ENCODE measurements around the gene MZT2B. TPM values are rescaled to one million over a fixed set of nuclear protein-coding genes. Genes with fewer than 3 reads are reported as not detected.
A peak's percentile ranks its signal among the peaks of the same experiment; 100 is the strongest.

The MZT2B gene
- total and polyA plus RNA-seq, 9 of the 15 experiments (the other 6 are each of a cell fraction or from before 2014, with no cell fraction given), result 5.1 to 435 (median 102) TPM

- no peaks in the 10 kb centered on the region for H3K9me3 ChIP-seq (replicated peaks; ENCODE audit: control insufficient read depth, insufficient read depth, low read depth, low read length)
- no TSS peak for BruUV-seq (replicated peaks)
- H3K4me2 ChIP-seq (ENCODE audit: insufficient read depth, low read length), result peak within 1 kb of the TSS; percentile 98
- ChIA-PET CTCF (ENCODE audit: low intra/inter-chr PET ratio) (interaction anchor here (1.7 kb wide), 1 partner anchor 151 kb away, joined by 6 read pairs; no protein-coding TSS in a partner anchor), POLR2A (interaction anchor here (0.5 to 1.9 kb wide), 10 partner anchors 11 to 992 kb away, joined by 3 to 9 read pairs (median 3); partner anchors contain the start of gene IMP4)
- DNase-seq (ENCODE audit: extremely low read depth in 1 of 4, low spot score in 3 of 4), result peak; percentile 73 to 97 (median 83)
- in situ Hi-C loops (cut with MboI), result loop anchor here (5.0 kb wide), 1 partner anchor 156 kb away; no protein-coding TSS in a partner anchor
- no peaks in the 10 kb centered on the region for H3K27me3 ChIP-seq (ENCODE audit: control insufficient read depth in 2 of 2, insufficient read depth in 2 of 2, low read length in 2 of 2)
- no peaks in the 10 kb centered on the region; the same call in 1 of the 2 replicates for H4K20me1 ChIP-seq (replicated peaks; ENCODE audit: control insufficient read depth, insufficient read depth, low read length)
- 0% methylated on average over 42 of the region's 55 CpGs for WGBS (ENCODE audit: insufficient coverage, low coverage, missing lambda C conversion rate)
- ATAC-seq, result peak; percentile 77
- H3K27ac ChIP-seq (ENCODE audit: extremely low read depth, low read depth, low read length), result peak within 1 kb of the TSS; percentile 97
- intact Hi-C loops (cut with micrococcal nuclease), result loop anchor here (5.0 to 10.0 kb wide), 2 partner anchors 161 to 1303 kb away; partner anchors contain the start of gene IMP4
- H3K79me2 ChIP-seq (ENCODE audit: control insufficient read depth, insufficient read depth, low read length), result peaks cover 79% of the 10 kb centered on the region
- H3K4me3 ChIP-seq, result peak within 1 kb of the TSS; percentile 100
- peak within 1 kb of the TSS; percentile 94 for H2AFZ ChIP-seq (ENCODE audit: low read depth, low read length)
- peaks cover 7 to 45% of the 10 kb centered on the region in 2 experiments; a peak in 4 of 5 replicates for H3K4me1 ChIP-seq (replicated peaks in 1 of 2; ENCODE audit: control insufficient read depth in 2 of 2, insufficient read depth in 2 of 2, low read length in 2 of 2)
- H3K36me3 ChIP-seq (ENCODE audit: control insufficient read depth, insufficient read depth, low read length), result peaks cover 44% of the 10 kb centered on the region; the same call in 2 of the 3 replicates
- H3K9ac ChIP-seq (ENCODE audit: insufficient read depth in 1 of 2, low read depth in 2 of 2, low read length in 2 of 2), result peak within 1 kb of the TSS; percentile 95 to 99
- no peaks in the 10 kb centered on the region for H3K9me1 ChIP-seq (ENCODE audit: control insufficient read depth, insufficient read depth, low read length)
- FAIRE-seq, result peak; percentile 95
- peak; percentile 52 for TF ChIP-seq HMGN3 (IDR thresholded peaks at IDR 0.05; ENCODE audit: borderline replicate concordance, extremely low read depth, insufficient read length, low read depth, low read length)
- TF ChIP-seq GABPB2 (CRISPR knock-in tag; conservative IDR thresholded peaks at IDR 0.05), result no peak
- no peak for TF ChIP-seq NFIX (CRISPR knock-in tag; IDR thresholded peaks at IDR 0.05; ENCODE audit: low read depth)
- peak; percentile 63 for TF ChIP-seq POLR2AphosphoS5 (IDR thresholded peaks at IDR 0.05; ENCODE audit: control insufficient read depth, insufficient read depth, low read depth, low read length)
- TF ChIP-seq NONO (IDR thresholded peaks at IDR 0.05; ENCODE audit: low read depth in 2 of 2, low read length in 1 of 2), result no peak
- TF ChIP-seq KDM5B (IDR thresholded peaks at IDR 0.05; ENCODE audit: insufficient replicate concordance, low read depth, low read length), result peak; percentile 41
- peak; percentile 73 for TF ChIP-seq POLR2A (conservative IDR thresholded peaks at IDR 0.05)
- peak; percentile 94 for TF ChIP-seq ZBTB12 (CRISPR knock-in tag; IDR thresholded peaks at IDR 0.05)
- no peak for TF ChIP-seq SMARCE1 (IDR thresholded peaks at IDR 0.05)
- no peak for TF ChIP-seq GATA2 (CRISPR knock-in tag; IDR thresholded peaks at IDR 0.05)
- TF ChIP-seq FIP1L1 (IDR thresholded peaks at IDR 0.05; ENCODE audit: low read depth, low read length, poor library complexity, severe bottlenecking), result peak; percentile 68
- no peak for TF ChIP-seq IRF9 (tag; IDR thresholded peaks at IDR 0.05)
- no peak for TF ChIP-seq SAFB (IDR thresholded peaks at IDR 0.05; ENCODE audit: borderline replicate concordance, low read depth, low read length)
- TF ChIP-seq SP1 (CRISPR knock-in tag; IDR thresholded peaks at IDR 0.05), result peak; percentile 97
- 0 out of 2 replicates have a peak, but pooled peaks have one; percentile 14 for TF ChIP-seq ZBTB33 (CRISPR knock-in tag; IDR thresholded peaks at IDR 0.05)
- no peak for TF ChIP-seq PREB (CRISPR knock-in tag; IDR thresholded peaks at IDR 0.05)
- no peak for TF ChIP-seq BDP1 (IDR thresholded peaks at IDR 0.05; ENCODE audit: insufficient read depth, insufficient read length)
Observed at GRCh38 chr2:130181325-130181879, 660 bp upstream of the MZT2B start, which contains the start of gene SMPD4. Gene SMPD4, minus strand, starts transcription at chr2:130181602. Its CDS starts 5,010 bp downstream, at chr2:130176592.

Data from K562 (cell line).